Prostate gland (tissue), 2 donors: ENCODE results near the gene MAN2C1. TPM values are rescaled to one million over a fixed set of nuclear protein-coding genes. Genes with fewer than 3 reads are reported as not detected.

Experiments
- DNase-seq: peaks from one replicate; pipeline ENCODE4 v3.0.0-alpha.2; 2019; ENCODE audit warnings: low spot score
- H3K27ac ChIP-seq, 2 donors: fragments of 200-600 bp; sonication (generic); 2 replicates each; pipeline ENCODE4 v1.5.1; 2017 to 2019
- H3K27me3 ChIP-seq: fragments of 200-600 bp; sonication (generic); replicated peaks from 2 replicates; pipeline ENCODE4 v1.5.1; 2019; ENCODE audit not compliant: insufficient read depth
- H3K36me3 ChIP-seq, 2 donors: fragments of 200-600 bp; sonication (generic); 1 replicate in 1 of 2; 2 replicates in 1 of 2; pipeline versions ENCODE4 v1.5.1 to v1.8.1; 2017 to 2019
- H3K4me1 ChIP-seq: fragments of 200-600 bp; sonication (generic); replicated peaks from 2 replicates; pipeline ENCODE4 v1.5.1; 2019
- H3K4me3 ChIP-seq, 2 donors: fragments of 200-600 bp; sonication (generic); 2 replicates each; pipeline ENCODE4 v1.5.1; 2017 to 2019
- H3K9me3 ChIP-seq: fragments of 200-600 bp; sonication (generic); 2 replicates; pipeline ENCODE4 v1.5.1; 2017
- CTCF ChIP-seq, 4 experiments: fragments of 200-600 bp in 2 of 4; fragments of 450-650 bp in 2 of 4; sonication (generic) in 2 of 4; IDR thresholded peaks; 1 replicate in 3 of 4; 2 replicates in 1 of 4; pipeline ENCODE4 v1.5.1; 2016 to 2019; ENCODE audit warnings: antibody characterized with exemption in 4 of 4, mild to moderate bottlenecking in 2 of 4, moderate library complexity in 2 of 4
- POLR2A ChIP-seq: fragments of 450-650 bp; IDR thresholded peaks from one replicate; pipeline ENCODE4 v1.6.1; 2016; ENCODE audit warnings: antibody characterized with exemption, mild to moderate bottlenecking
- POLR2AphosphoS5 ChIP-seq: sonication (generic); formaldehyde crosslinking; IDR thresholded peaks from one replicate; pipeline ENCODE4 v1.6.1; 2017; ENCODE audit warnings: antibody characterized with exemption
- WGBS: methylation state at CpG from one replicate; pipeline ENCODE4 v1.1.5; 2018; 5-methylcytosine and 5-hydroxymethylcytosine counted together
- intact Hi-C: fragments of 100-400 bp; cut with DNase I; formaldehyde crosslinking; loops from one replicate; pipeline ENCODE4 v1.14.2; 2022
- total RNA-seq, 2 donors: library from RNA; depleted of rRNA; stranded (reverse); fragments of >200 nt; gene quantifications; one replicate each; pipeline ENCODE4 v1.1.0, GENCODE V29; 2016

MAN2C1 gene
- total RNA-seq, 2 donors from 2014 or later = 184 to 238 TPM

- TF ChIP-seq CTCF (IDR thresholded peaks at IDR 0.05) = no peak
- TF ChIP-seq POLR2AphosphoS5 = no peak
- TF ChIP-seq POLR2A = no peak
- H3K27me3 ChIP-seq = no peaks in the 10 kb centered on the region
- 45% methylated on average over 1 of the region's 1 CpG for WGBS
- intact Hi-C loops = no loop called here
- no peaks in the 10 kb centered on the region for H3K36me3 ChIP-seq
- DNase-seq = no peak
- H3K4me1 ChIP-seq = peaks cover 4% of the 10 kb centered on the region
- no peaks in the 10 kb centered on the region for H3K9me3 ChIP-seq
- H3K27ac ChIP-seq = no peak overlapping the region
- H3K4me3 ChIP-seq = no peak overlapping the region
Observed at GRCh38 chr15:75371486-75371885, 3.1 kb upstream of the MAN2C1 start.

- Histone ChIP-seq H3K4me3 (no peak overlapping the region), H3K9me3 (no peaks in the 10 kb centered on the region), H3K36me3 (peaks cover 0 to 6% of the 10 kb centered on the region in 2 donors), H3K27me3 (no peaks in the 10 kb centered on the region), H3K4me1 (peaks cover 4% of the 10 kb centered on the region), H3K27ac (peak overlapping the region in 1 of 2 donors; percentile 95)
- no peak for DNase-seq
- intact Hi-C loops = loop anchor here (2.0 to 5.0 kb wide), 2 partner anchors 81 to 267 kb away; partner anchors contain the start of gene SIN3A
- WGBS = 97% methylated on average over 7 of the region's 7 CpGs
- TF ChIP-seq CTCF (IDR thresholded peaks at IDR 0.05) (no peak), POLR2AphosphoS5 (no peak), POLR2A (no peak)
Observed at GRCh38 chr15:75369897-75370581, 1.6 kb upstream of the MAN2C1 start.

GRCh38 chr15:75368689-75369239 lies 357 bp upstream of the MAN2C1 start:
- peaks cover 4% of the 10 kb centered on the region for H3K4me1 ChIP-seq
- DNase-seq = no peak
- H3K27ac ChIP-seq = peak overlapping the region; percentile 94 to 95
- H3K27me3 ChIP-seq = no peaks in the 10 kb centered on the region
- intact Hi-C loops = loop anchor here (1.0 to 5.0 kb wide), 3 partner anchors 82 to 269 kb away; partner anchors contain the start of gene SIN3A
- no peaks in the 10 kb centered on the region for H3K9me3 ChIP-seq
- H3K4me3 ChIP-seq = peak overlapping the region; percentile 74 to 83
- WGBS = 4% methylated on average over 23 of the region's 23 CpGs
- no peak for TF ChIP-seq POLR2AphosphoS5
- peaks cover 0 to 6% of the 10 kb centered on the region in 2 donors for H3K36me3 ChIP-seq

- intact Hi-C loops = loop anchor here (5.0 kb wide), 1 partner anchor 270 kb away; no protein-coding TSS in a partner anchor
- H3K27ac ChIP-seq = peak overlapping the region; percentile 94 to 95
- no peaks in the 10 kb centered on the region for H3K27me3 ChIP-seq
- WGBS = 35% methylated on average over 7 of the region's 7 CpGs
- no peak for DNase-seq
- peak overlapping the region; percentile 74 to 83 for H3K4me3 ChIP-seq
- TF ChIP-seq POLR2AphosphoS5 = no peak
- no peak for TF ChIP-seq POLR2A
- TF ChIP-seq CTCF (IDR thresholded peaks at IDR 0.05) = no peak
- H3K9me3 ChIP-seq = no peaks in the 10 kb centered on the region
- H3K4me1 ChIP-seq = peaks cover 4% of the 10 kb centered on the region
- peaks cover 0 to 6% of the 10 kb centered on the region in 2 donors for H3K36me3 ChIP-seq
Observed at GRCh38 chr15:75367406-75367912, 948 bp downstream of the MAN2C1 start.

- H3K36me3 ChIP-seq = peaks cover 0 to 6% of the 10 kb centered on the region in 2 donors
- no peak overlapping the region for H3K4me3 ChIP-seq
- H3K9me3 ChIP-seq = no peaks in the 10 kb centered on the region
- no peaks in the 10 kb centered on the region for H3K27me3 ChIP-seq
- H3K27ac ChIP-seq = no peak overlapping the region
- no peak for DNase-seq
- intact Hi-C loops = loop anchor here (5.0 kb wide), 1 partner anchor 270 kb away; no protein-coding TSS in a partner anchor
- no peak for TF ChIP-seq CTCF (IDR thresholded peaks at IDR 0.05)
- no peak for TF ChIP-seq POLR2A
- TF ChIP-seq POLR2AphosphoS5 = no peak
- peaks cover 4% of the 10 kb centered on the region for H3K4me1 ChIP-seq
Observed at GRCh38 chr15:75367006-75367405, 1.4 kb downstream of the MAN2C1 start.
